RWPE1 (cell line): ENCODE results near the gene SEC22C.

Source experiments
- CTCF ChIA-PET: fragments of 350-600 bp; sonication (Branson Sonifier 250); formaldehyde crosslinking; extraction: SDS; loops from one replicate; lab custom pipeline; 2021; lab: Yijun Ruan, JAX
- POLR2A ChIA-PET: fragments of 400-600 bp; formaldehyde crosslinking; extraction: SDS; loops from one replicate; lab custom pipeline; 2020; ENCODE audit warnings: antibody characterized with exemption; ENCODE audit not compliant: low non-redundant PET; lab: Yijun Ruan, JAX
- DNase-seq: peaks from one replicate; pipeline ENCODE4 v3.0.0; 2012; ENCODE audit warnings: low spot score
- H3K27ac ChIP-seq: fragments of 450-650 bp; 2 replicates; pipeline ENCODE4 v1.5.1; 2017
- CTCF ChIP-seq: fragments of 450-650 bp; conservative IDR thresholded peaks from 2 replicates; pipeline ENCODE4 v1.5.1; 2017; ENCODE audit warnings: low read depth, mild to moderate bottlenecking

The SEC22C gene

GRCh38 chr3:42508562-42508961 is 73.2 kb downstream of the SEC22C start:
- DNase-seq, result no peak
- ChIA-PET POLR2A (no interaction called here), CTCF (no interaction called here)
- no peak overlapping the region for H3K27ac ChIP-seq
- TF ChIP-seq CTCF, result no peak

- no peak overlapping the region for H3K27ac ChIP-seq
- TF ChIP-seq CTCF, result no peak
- POLR2A ChIA-PET, result no interaction called here
- DNase-seq, result no peak
- CTCF ChIA-PET, result interaction anchor here (0.6 kb wide), 1 partner anchor 150 kb away, joined by 3 read pairs; no protein-coding TSS in a partner anchor
These were observed 73.9 kb downstream of the SEC22C start for GRCh38 chr3:42507761-42508335.

GRCh38 chr3:42507252-42507651 is 74.5 kb downstream of the SEC22C start:
- DNase-seq, result no peak
- CTCF ChIA-PET, result interaction anchor here (0.6 kb wide), 1 partner anchor 149 kb away, joined by 3 read pairs; no protein-coding TSS in a partner anchor
- no peak overlapping the region for H3K27ac ChIP-seq
- POLR2A ChIA-PET, result no interaction called here
- TF ChIP-seq CTCF, result no peak

GRCh38 chr3:42505849-42506410 is 75.8 kb downstream of the SEC22C start:
- H3K27ac ChIP-seq, result no peak overlapping the region
- ChIA-PET CTCF (no interaction called here), POLR2A (no interaction called here)
- DNase-seq, result no peak
- TF ChIP-seq CTCF, result no peak

- no peak overlapping the region for H3K27ac ChIP-seq
- TF ChIP-seq CTCF, result no peak
- CTCF ChIA-PET, result interaction anchor here (0.7 kb wide), 1 partner anchor 674 kb away, joined by 3 read pairs; no protein-coding TSS in a partner anchor
- POLR2A ChIA-PET, result no interaction called here
- DNase-seq, result no peak
These were observed 76.5 kb downstream of the SEC22C start for GRCh38 chr3:42505128-42505848.

GRCh38 chr3:42504334-42505127 is 77.2 kb downstream of the SEC22C start:
- DNase-seq, result no peak
- CTCF ChIA-PET, result interaction anchor here (0.7 kb wide), 1 partner anchor 675 kb away, joined by 3 read pairs; no protein-coding TSS in a partner anchor
- H3K27ac ChIP-seq, result no peak overlapping the region
- POLR2A ChIA-PET, result no interaction called here
- no peak for TF ChIP-seq CTCF
